ENCODE results near the gene XCR1. TPM values are rescaled to one million over a fixed set of nuclear protein-coding genes. Genes with fewer than 3 reads are reported as not detected.

XCR1 gene
- total RNA-seq, 1 experiment from 2014 or later: not detected

GRCh38 chr3:45980229-45980813 is 47.0 kb downstream of the XCR1 start:
- H3K4me3 ChIP-seq: no peak overlapping the region
- H3K36me3 ChIP-seq: no peaks in the 10 kb centered on the region; the same call in 1 of the 2 replicates
- H3K27me3 ChIP-seq: no peaks in the 10 kb centered on the region
- H3K9me3 ChIP-seq: no peaks in the 10 kb centered on the region
- no peak for DNase-seq

- Histone ChIP-seq H3K4me3 (no peak overlapping the region), H3K27me3 (no peaks in the 10 kb centered on the region), H3K9me3 (no peaks in the 10 kb centered on the region), H3K36me3 (no peaks in the 10 kb centered on the region; the same call in 1 of the 2 replicates)
- DNase-seq: no peak
These were observed 47.9 kb downstream of the XCR1 start for GRCh38 chr3:45979378-45979777.

GRCh38 chr3:45978006-45978761 is 49.1 kb downstream of the XCR1 start:
- no peak overlapping the region for H3K4me3 ChIP-seq
- H3K9me3 ChIP-seq: no peaks in the 10 kb centered on the region
- no peaks in the 10 kb centered on the region; the same call in 1 of the 2 replicates for H3K36me3 ChIP-seq
- DNase-seq: no peak
- no peaks in the 10 kb centered on the region for H3K27me3 ChIP-seq

GRCh38 chr3:45976191-45977091 is 50.8 kb downstream of the XCR1 start:
- H3K4me3 ChIP-seq: no peak overlapping the region
- no peaks in the 10 kb centered on the region for H3K27me3 ChIP-seq
- H3K9me3 ChIP-seq: no peaks in the 10 kb centered on the region
- DNase-seq: no peak
- no peaks in the 10 kb centered on the region; the same call in none of the 2 replicates for H3K36me3 ChIP-seq

- no peak for DNase-seq
- H3K36me3 ChIP-seq: no peaks in the 10 kb centered on the region; the same call in none of the 2 replicates
- H3K4me3 ChIP-seq: no peak overlapping the region
- H3K9me3 ChIP-seq: no peaks in the 10 kb centered on the region
- H3K27me3 ChIP-seq: no peaks in the 10 kb centered on the region
These were observed 51.6 kb downstream of the XCR1 start for GRCh38 chr3:45975686-45976085.

GRCh38 chr3:45974686-45975085 is 52.6 kb downstream of the XCR1 start:
- no peaks in the 10 kb centered on the region for H3K27me3 ChIP-seq
- no peak overlapping the region for H3K4me3 ChIP-seq
- no peaks in the 10 kb centered on the region for H3K9me3 ChIP-seq
- H3K36me3 ChIP-seq: no peaks in the 10 kb centered on the region; the same call in none of the 2 replicates
- no peak for DNase-seq

- DNase-seq: peak; percentile 69
- peaks cover 3% of the 10 kb centered on the region for H3K36me3 ChIP-seq
- H3K27me3 ChIP-seq: no peaks in the 10 kb centered on the region
- H3K9me3 ChIP-seq: no peaks in the 10 kb centered on the region
- H3K4me3 ChIP-seq: no peak overlapping the region
These were observed 54.5 kb downstream of the XCR1 start for GRCh38 chr3:45972534-45973402.

GRCh38 chr3:45969953-45970352 is 57.3 kb downstream of the XCR1 start:
- H3K9me3 ChIP-seq: no peaks in the 10 kb centered on the region
- H3K4me3 ChIP-seq: no peak overlapping the region
- H3K36me3 ChIP-seq: peaks cover 3% of the 10 kb centered on the region
- H3K27me3 ChIP-seq: no peaks in the 10 kb centered on the region
- DNase-seq: no peak

GRCh38 chr3:45969116-45969515 is 58.2 kb downstream of the XCR1 start:
- peaks cover 3% of the 10 kb centered on the region for H3K36me3 ChIP-seq
- no peaks in the 10 kb centered on the region for H3K27me3 ChIP-seq
- DNase-seq: no peak
- H3K9me3 ChIP-seq: no peaks in the 10 kb centered on the region
- no peak overlapping the region for H3K4me3 ChIP-seq

GRCh38 chr3:45968706-45969105 is 58.6 kb downstream of the XCR1 start:
- no peaks in the 10 kb centered on the region for H3K27me3 ChIP-seq
- H3K4me3 ChIP-seq: no peak overlapping the region
- H3K9me3 ChIP-seq: no peaks in the 10 kb centered on the region
- H3K36me3 ChIP-seq: peaks cover 3% of the 10 kb centered on the region
- no peak for DNase-seq

- Histone ChIP-seq H3K27me3 (no peaks in the 10 kb centered on the region), H3K4me3 (no peak overlapping the region), H3K9me3 (no peaks in the 10 kb centered on the region), H3K36me3 (peaks cover 3% of the 10 kb centered on the region)
- DNase-seq: no peak
These were observed 59.1 kb downstream of the XCR1 start for GRCh38 chr3:45968149-45968548.

GRCh38 chr3:45967724-45968123 is 59.6 kb downstream of the XCR1 start:
- no peak for DNase-seq
- no peaks in the 10 kb centered on the region for H3K27me3 ChIP-seq
- H3K4me3 ChIP-seq: no peak overlapping the region
- H3K9me3 ChIP-seq: no peaks in the 10 kb centered on the region
- peaks cover 3% of the 10 kb centered on the region for H3K36me3 ChIP-seq

Other genes with a start within 250 kb of the XCR1 start
- gene SLC6A20, start 230.9 kb downstream of the XCR1 start, total RNA-seq (2014; rRNA removed; shearing (Covaris generic); ENCODE audit: low replicate concordance): not detected in 2 replicates
- 10.4 and 43.7 TPM in 2 replicates for gene LZTFL1, start 185.4 kb downstream of the XCR1 start, total RNA-seq (2014; rRNA removed; shearing (Covaris generic); ENCODE audit: low replicate concordance)
- not detected in 2 replicates for gene CCR9, start 140.9 kb downstream of the XCR1 start, total RNA-seq (2014; rRNA removed; shearing (Covaris generic); ENCODE audit: low replicate concordance)
- not detected in 2 replicates for gene CXCR6, start 84.0 kb downstream of the XCR1 start, total RNA-seq (2014; rRNA removed; shearing (Covaris generic); ENCODE audit: low replicate concordance)
- gene FYCO1, start 31.7 kb downstream of the XCR1 start, total RNA-seq (2014; rRNA removed; shearing (Covaris generic); ENCODE audit: low replicate concordance): 10.5 and 12.6 TPM in 2 replicates
- not detected in 2 replicates for gene CCR1, start 180.8 kb upstream of the XCR1 start, total RNA-seq (2014; rRNA removed; shearing (Covaris generic); ENCODE audit: low replicate concordance)
- gene CCR3, start 215.0 kb upstream of the XCR1 start, total RNA-seq (2014; rRNA removed; shearing (Covaris generic); ENCODE audit: low replicate concordance): not detected in 2 replicates